PFSK-1 (cell line): ENCODE measurements around the gene MST1R.

Experiments used
- POLR2AphosphoS5 ChIP-seq: IDR thresholded peaks from 2 replicates; pipeline ENCODE4 v1.6.1; 2012; ENCODE audit warnings: low read depth, mild to moderate bottlenecking, control low read depth, low read length, moderate library complexity
- SIN3A ChIP-seq: IDR thresholded peaks from 2 replicates; pipeline ENCODE4 v1.6.1; 2012; ENCODE audit warnings: mild to moderate bottlenecking, low read length, moderate library complexity, borderline replicate concordance; ENCODE audit not compliant: insufficient read depth
- TAF1 ChIP-seq: IDR thresholded peaks from 2 replicates; pipeline ENCODE4 v1.6.1; 2012; ENCODE audit warnings: low read length, control low read depth, borderline replicate concordance; ENCODE audit not compliant: insufficient read depth
- TF ChIP-seq, protein P1 (sequence below), 2 experiments: IDR thresholded peaks; 2 replicates each; pipeline versions ENCODE4 v1.6.1 to v1.8.0; 2011 to 2012; ENCODE audit warnings: low read depth in 2 of 2, low read length in 2 of 2, control low read depth in 1 of 2, inconsistent platforms in 1 of 2, mild to moderate bottlenecking in 1 of 2, moderate library complexity in 1 of 2; ENCODE audit not compliant: insufficient read depth in 1 of 2

DNA sequence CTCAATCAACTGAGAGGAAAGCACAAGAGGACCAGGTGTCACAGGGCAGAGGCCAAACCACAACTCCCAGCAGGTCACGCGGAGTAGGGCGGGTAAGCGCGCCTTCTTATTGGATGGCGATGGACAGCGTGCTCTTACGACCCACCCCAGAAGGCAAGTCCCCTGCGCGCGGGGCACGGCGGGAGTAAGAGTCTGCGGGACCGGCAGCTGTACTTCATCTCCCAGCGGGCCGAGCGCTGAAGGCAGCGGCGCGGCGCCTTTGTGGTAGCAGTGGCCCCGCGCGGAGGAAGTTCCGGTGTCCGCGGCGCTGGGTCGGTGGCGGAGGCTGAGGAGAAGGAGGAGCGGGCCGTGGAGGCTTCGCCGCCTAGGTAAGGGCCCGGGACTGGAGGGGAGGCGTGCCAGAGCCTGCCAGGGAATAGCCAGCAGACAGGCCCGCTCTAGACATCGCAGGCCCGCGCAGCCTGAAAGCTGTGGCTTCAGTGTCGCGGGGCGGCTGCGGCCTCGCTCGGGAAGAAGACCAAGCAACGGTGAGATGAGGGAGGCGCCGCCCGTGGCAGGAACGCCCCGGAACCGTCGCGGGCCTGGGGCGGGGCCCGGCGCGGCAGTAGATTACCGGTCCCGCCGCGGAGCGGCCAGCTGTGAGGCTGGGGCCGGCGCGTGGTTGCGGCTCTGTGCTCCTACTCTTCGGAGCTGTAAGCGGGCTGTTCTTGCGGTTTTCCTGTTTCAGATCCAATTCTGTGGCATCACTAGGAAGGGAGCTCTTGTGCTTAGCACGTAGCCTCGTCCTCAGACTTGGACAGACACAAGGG, 36.4 kb upstream of the MST1R start, which contains the start of gene RBM6:
- TF ChIP-seq TAF1 (peak; percentile 47; the same call in 1 of the 2 replicates), POLR2AphosphoS5 (peak; percentile 85), SIN3A (peak; percentile 63; the same call in 1 of the 2 replicates)
- TF ChIP-seq, protein P1, sequence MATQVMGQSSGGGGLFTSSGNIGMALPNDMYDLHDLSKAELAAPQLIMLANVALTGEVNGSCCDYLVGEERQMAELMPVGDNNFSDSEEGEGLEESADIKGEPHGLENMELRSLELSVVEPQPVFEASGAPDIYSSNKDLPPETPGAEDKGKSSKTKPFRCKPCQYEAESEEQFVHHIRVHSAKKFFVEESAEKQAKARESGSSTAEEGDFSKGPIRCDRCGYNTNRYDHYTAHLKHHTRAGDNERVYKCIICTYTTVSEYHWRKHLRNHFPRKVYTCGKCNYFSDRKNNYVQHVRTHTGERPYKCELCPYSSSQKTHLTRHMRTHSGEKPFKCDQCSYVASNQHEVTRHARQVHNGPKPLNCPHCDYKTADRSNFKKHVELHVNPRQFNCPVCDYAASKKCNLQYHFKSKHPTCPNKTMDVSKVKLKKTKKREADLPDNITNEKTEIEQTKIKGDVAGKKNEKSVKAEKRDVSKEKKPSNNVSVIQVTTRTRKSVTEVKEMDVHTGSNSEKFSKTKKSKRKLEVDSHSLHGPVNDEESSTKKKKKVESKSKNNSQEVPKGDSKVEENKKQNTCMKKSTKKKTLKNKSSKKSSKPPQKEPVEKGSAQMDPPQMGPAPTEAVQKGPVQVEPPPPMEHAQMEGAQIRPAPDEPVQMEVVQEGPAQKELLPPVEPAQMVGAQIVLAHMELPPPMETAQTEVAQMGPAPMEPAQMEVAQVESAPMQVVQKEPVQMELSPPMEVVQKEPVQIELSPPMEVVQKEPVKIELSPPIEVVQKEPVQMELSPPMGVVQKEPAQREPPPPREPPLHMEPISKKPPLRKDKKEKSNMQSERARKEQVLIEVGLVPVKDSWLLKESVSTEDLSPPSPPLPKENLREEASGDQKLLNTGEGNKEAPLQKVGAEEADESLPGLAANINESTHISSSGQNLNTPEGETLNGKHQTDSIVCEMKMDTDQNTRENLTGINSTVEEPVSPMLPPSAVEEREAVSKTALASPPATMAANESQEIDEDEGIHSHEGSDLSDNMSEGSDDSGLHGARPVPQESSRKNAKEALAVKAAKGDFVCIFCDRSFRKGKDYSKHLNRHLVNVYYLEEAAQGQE (IDR thresholded peaks at IDR 0.05; ENCODE audit: insufficient read depth in 1 of 2, low read depth in 2 of 2, low read length in 2 of 2): no peak
